Testis (tissue), 2 donors: Measurements from ENCODE around the gene KIF12.

Source experiments
- POLR2A ChIP-seq: fragments of 450-650 bp; IDR thresholded peaks from one replicate; pipeline ENCODE4 v1.6.1; 2017; ENCODE audit warnings: antibody characterized with exemption, mild to moderate bottlenecking, moderate library complexity
- TF ChIP-seq, protein P1 (sequence below), 3 experiments: fragments of 450-650 bp in 2 of 3; fragments of 200-600 bp in 1 of 3; sonication (generic) in 1 of 3; IDR thresholded peaks; one replicate each; pipeline ENCODE4 v1.5.1; 2016 to 2019; ENCODE audit warnings: antibody characterized with exemption in 3 of 3, mild to moderate bottlenecking in 2 of 3, moderate library complexity in 1 of 3

DNA sequence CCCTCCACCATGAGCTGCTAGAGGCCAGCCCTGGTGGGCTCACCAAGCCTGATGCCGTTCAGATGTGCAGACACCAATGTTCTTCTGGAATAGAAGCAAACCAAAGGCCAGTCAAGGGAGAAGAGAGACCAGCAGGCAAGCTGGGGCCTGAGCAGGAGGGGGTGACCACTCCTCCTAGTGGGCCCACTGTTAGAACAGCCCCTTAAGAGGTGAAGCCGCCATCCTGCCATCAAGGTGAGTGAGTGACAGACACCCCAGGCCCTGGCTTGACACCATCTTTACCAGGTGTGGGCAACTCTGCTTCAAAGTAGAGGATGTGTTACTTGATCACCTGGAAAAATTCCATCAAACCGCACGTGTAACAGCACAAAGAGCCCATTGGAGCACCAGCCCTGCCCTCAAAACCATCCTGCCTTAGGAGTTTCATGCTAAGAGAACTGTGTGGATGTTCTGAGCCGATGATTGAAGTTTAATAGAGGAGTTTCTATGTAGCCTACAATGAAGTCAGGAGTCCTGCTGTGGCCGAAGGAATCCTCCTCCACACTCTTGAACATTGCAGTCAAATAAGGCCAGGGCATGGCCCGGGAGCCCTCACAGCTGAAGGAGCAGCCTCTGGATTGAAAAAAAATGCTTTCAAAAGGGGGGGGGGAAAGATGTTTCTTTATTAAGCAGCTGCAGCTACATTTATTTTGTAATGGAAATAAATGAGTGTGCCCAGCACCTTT, 41.8 kb downstream of the KIF12 start:
- TF ChIP-seq, protein P1, sequence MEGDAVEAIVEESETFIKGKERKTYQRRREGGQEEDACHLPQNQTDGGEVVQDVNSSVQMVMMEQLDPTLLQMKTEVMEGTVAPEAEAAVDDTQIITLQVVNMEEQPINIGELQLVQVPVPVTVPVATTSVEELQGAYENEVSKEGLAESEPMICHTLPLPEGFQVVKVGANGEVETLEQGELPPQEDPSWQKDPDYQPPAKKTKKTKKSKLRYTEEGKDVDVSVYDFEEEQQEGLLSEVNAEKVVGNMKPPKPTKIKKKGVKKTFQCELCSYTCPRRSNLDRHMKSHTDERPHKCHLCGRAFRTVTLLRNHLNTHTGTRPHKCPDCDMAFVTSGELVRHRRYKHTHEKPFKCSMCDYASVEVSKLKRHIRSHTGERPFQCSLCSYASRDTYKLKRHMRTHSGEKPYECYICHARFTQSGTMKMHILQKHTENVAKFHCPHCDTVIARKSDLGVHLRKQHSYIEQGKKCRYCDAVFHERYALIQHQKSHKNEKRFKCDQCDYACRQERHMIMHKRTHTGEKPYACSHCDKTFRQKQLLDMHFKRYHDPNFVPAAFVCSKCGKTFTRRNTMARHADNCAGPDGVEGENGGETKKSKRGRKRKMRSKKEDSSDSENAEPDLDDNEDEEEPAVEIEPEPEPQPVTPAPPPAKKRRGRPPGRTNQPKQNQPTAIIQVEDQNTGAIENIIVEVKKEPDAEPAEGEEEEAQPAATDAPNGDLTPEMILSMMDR (IDR thresholded peaks at IDR 0.05), result no peak
- TF ChIP-seq POLR2A, result no peak
